ENCODE results near the gene CNTNAP2.

GRCh38 chr7:147311336-147311735 is 1194.7 kb downstream of the CNTNAP2 start:
- TF ChIP-seq MNT (conservative IDR thresholded peaks at IDR 0.05) (no peak), MITF (IDR thresholded peaks at IDR 0.05) (no peak), NONO (IDR thresholded peaks at IDR 0.05; ENCODE audit: low read depth in 2 of 2, low read length in 1 of 2) (no peak)
